Nephron (organoid): ENCODE data around the gene POFUT2.

Experiments used
- H3K27ac Mint-ChIP-seq, 3 experiments: 2 replicates each; pipeline ENCODE4 v1.8.0; 2020; ENCODE audit warnings: mixed read lengths in 3 of 3, mild to moderate bottlenecking in 2 of 3, moderate library complexity in 1 of 3
- H3K27me3 Mint-ChIP-seq: 2 replicates; pipeline ENCODE4 v1.8.0; 2021; ENCODE audit warnings: low read depth, mild to moderate bottlenecking, moderate library complexity, mixed read lengths
- H3K36me3 Mint-ChIP-seq: 2 replicates; pipeline ENCODE4 v1.8.0; 2020; ENCODE audit warnings: low read depth, mixed read lengths
- H3K4me1 Mint-ChIP-seq: 2 replicates; pipeline ENCODE4 v1.8.0; 2020; ENCODE audit warnings: mixed read lengths
- H3K4me3 Mint-ChIP-seq, 3 experiments: 2 replicates each; pipeline ENCODE4 v1.8.0; 2020; ENCODE audit warnings: mild to moderate bottlenecking in 3 of 3, mixed read lengths in 3 of 3, moderate library complexity in 2 of 3
- H3K9me3 Mint-ChIP-seq: 2 replicates; pipeline ENCODE4 v1.8.0; 2020; ENCODE audit warnings: mixed read lengths
- CTCF ChIP-seq, 3 experiments: fragments of 200-600 bp; sonication (generic); IDR thresholded peaks; one replicate each; pipeline ENCODE4 v1.5.0; 2021; ENCODE audit warnings: antibody characterized with exemption in 3 of 3; ENCODE audit not compliant: unreplicated experiment in 3 of 3

The POFUT2 gene

GRCh38 chr21:45331531-45332147, 43.9 kb upstream of the POFUT2 start:
- Mint-ChIP-seq H3K36me3 (no peaks in the 10 kb centered on the region), H3K27me3 (peaks cover 6% of the 10 kb centered on the region), H3K4me1 (peaks cover 38% of the 10 kb centered on the region), H3K4me3 (no peak overlapping the region), H3K9me3 (no peaks in the 10 kb centered on the region), H3K27ac (peak overlapping the region; percentile 43 to 90 (median 86))
- TF ChIP-seq CTCF (IDR thresholded peaks at IDR 0.05; ENCODE audit: unreplicated experiment in 3 of 3), result no peak

GRCh38 chr21:45330851-45331261, 43.2 kb upstream of the POFUT2 start:
- no peak for TF ChIP-seq CTCF (IDR thresholded peaks at IDR 0.05; ENCODE audit: unreplicated experiment in 3 of 3)
- Mint-ChIP-seq H3K9me3 (no peaks in the 10 kb centered on the region), H3K36me3 (no peaks in the 10 kb centered on the region), H3K27ac (peak overlapping the region in 2 of 3 experiments; percentile 61 to 86), H3K4me3 (no peak overlapping the region), H3K4me1 (peaks cover 34% of the 10 kb centered on the region), H3K27me3 (peaks cover 3% of the 10 kb centered on the region)

GRCh38 chr21:45330075-45330781, 42.5 kb upstream of the POFUT2 start:
- Mint-ChIP-seq H3K4me1 (peaks cover 34% of the 10 kb centered on the region), H3K4me3 (peak overlapping the region; percentile 24 to 66 (median 65)), H3K9me3 (no peaks in the 10 kb centered on the region), H3K36me3 (no peaks in the 10 kb centered on the region), H3K27me3 (peaks cover 3% of the 10 kb centered on the region), H3K27ac (peak overlapping the region; percentile 91 to 96 (median 95))
- no peak for TF ChIP-seq CTCF (IDR thresholded peaks at IDR 0.05; ENCODE audit: unreplicated experiment in 3 of 3)

GRCh38 chr21:45329261-45330074, 41.8 kb upstream of the POFUT2 start:
- no peak for TF ChIP-seq CTCF (IDR thresholded peaks at IDR 0.05; ENCODE audit: unreplicated experiment in 3 of 3)
- H3K4me1 Mint-ChIP-seq, result peaks cover 33% of the 10 kb centered on the region
- H3K9me3 Mint-ChIP-seq, result no peaks in the 10 kb centered on the region
- H3K27ac Mint-ChIP-seq, result peak overlapping the region; percentile 91 to 96 (median 95)
- peaks cover 3% of the 10 kb centered on the region for H3K27me3 Mint-ChIP-seq
- H3K36me3 Mint-ChIP-seq, result no peaks in the 10 kb centered on the region
- peak overlapping the region; percentile 24 to 66 (median 65) for H3K4me3 Mint-ChIP-seq

GRCh38 chr21:45328198-45329091, 40.8 kb upstream of the POFUT2 start:
- Mint-ChIP-seq H3K27me3 (peaks cover 7% of the 10 kb centered on the region), H3K4me3 (no peak overlapping the region), H3K27ac (peak overlapping the region; percentile 65 to 96 (median 91)), H3K4me1 (peaks cover 23% of the 10 kb centered on the region), H3K9me3 (no peaks in the 10 kb centered on the region), H3K36me3 (no peaks in the 10 kb centered on the region)
- TF ChIP-seq CTCF (IDR thresholded peaks at IDR 0.05; ENCODE audit: unreplicated experiment in 3 of 3), result no peak
